Heart left ventricle (tissue), 13 donors: ENCODE data around the gene RANBP17.

Experiments used
- CTCF ChIP-seq, 12 donors: fragments of 200-600 bp; sonication (generic) in 4 of 12; IDR thresholded peaks; one replicate each; pipeline versions ENCODE4 v1.5.0 to v1.8.0; 2018 to 2022; ENCODE audit warnings: antibody characterized with exemption in 12 of 12, mild to moderate bottlenecking in 5 of 12
- POLR2A ChIP-seq, 2 donors: fragments of 450-650 bp; IDR thresholded peaks; one replicate each; pipeline ENCODE4 v1.6.1; 2017; ENCODE audit warnings: antibody characterized with exemption in 2 of 2, mild to moderate bottlenecking in 2 of 2, moderate library complexity in 2 of 2
- donor health status: ischemic (EF 13 %, LVEDD 7.1; RV severe dilation, severe dysfunction).
- donor health status: DM: no; HTN: yes; CAD: no.
- donor health status: DM: no; HTN: no; CAD: no.
- donor health status: ischemic (EF 25% LVEDD 6.9; RV normal size, moderate dysfunction).
- donor health status: ischemic (EF 25% LVEDD 5.7; RV mildly dilated, moderate dysfunction).
- donor health status: ischemic (EF 35%, LVEDD 5.7; RV mildly dilated, moderate dysfunction).
- donor health status: nonischemic (EF 11% LVEDD 7.7; RV severe dilation, severe dysfunction).
- donor health status: DM: yes; HTN: yes; CAD: no.
- donor health status: PGD.
- donor health status: ischemic (EF 29% LVEDD 5.4; RV normal size, mild dysfunction).
- donor health status: nonischemic (EF 23%, LVEDD 6.1; RV moderate dilation, normal function).

GRCh38 chr5:171323007-171323406, 461.2 kb downstream of the RANBP17 start:
- TF ChIP-seq POLR2A (IDR thresholded peaks at IDR 0.05) (no peak), CTCF (IDR thresholded peaks at IDR 0.05) (no peak)
